Fibroblast of lung (primary cell): ENCODE results near the gene CRTAC1. TPM values are rescaled to one million over a fixed set of nuclear protein-coding genes. Genes with fewer than 3 reads are reported as not detected.

ENCODE experiments used
- DNase-seq, 2 donors: peaks; one replicate each; pipeline versions ENCODE4 v3.0.0 to v3.0.0-alpha.2; 2010; ENCODE audit warnings: low read depth in 2 of 2
- H2AFZ ChIP-seq: 2 replicates; pipeline ENCODE4 v1.5.1; 2012; ENCODE audit warnings: low read length, control low read depth, inconsistent platforms
- H3K27ac ChIP-seq: 2 replicates; pipeline ENCODE4 v1.5.1; 2011; ENCODE audit warnings: low read length, control low read depth; ENCODE audit not compliant: insufficient read depth
- H3K27me3 ChIP-seq: 2 replicates; pipeline ENCODE4 v1.5.1; 2011; ENCODE audit warnings: mild to moderate bottlenecking, low read length; ENCODE audit not compliant: control insufficient read depth, insufficient read depth
- H3K36me3 ChIP-seq: 2 replicates; pipeline ENCODE4 v1.5.1; 2011; ENCODE audit warnings: low read length; ENCODE audit not compliant: control insufficient read depth, insufficient read depth
- H3K4me1 ChIP-seq: 2 replicates; pipeline ENCODE4 v1.5.1; 2011; ENCODE audit warnings: low read length; ENCODE audit not compliant: control insufficient read depth, insufficient read depth; ENCODE audit errors: extremely low read depth
- H3K4me2 ChIP-seq: 2 replicates; pipeline ENCODE4 v1.5.1; 2011; ENCODE audit warnings: low read length, control low read depth; ENCODE audit not compliant: insufficient read depth; ENCODE audit errors: extremely low read depth
- H3K4me3 ChIP-seq, 4 experiments: fragments of 200-600 bp in 1 of 4; sonication (generic) in 1 of 4; replicated peaks in 1 of 4; 2 replicates each; pipeline ENCODE4 v1.5.1; 2011 to 2016; ENCODE audit warnings: low read length in 4 of 4, low read depth in 3 of 4, mild to moderate bottlenecking in 3 of 4, control low read depth in 2 of 4, inconsistent platforms in 1 of 4, mixed read lengths in 1 of 4; ENCODE audit not compliant: insufficient read depth in 1 of 4; ENCODE audit errors: control extremely low read depth in 1 of 4
- H3K79me2 ChIP-seq: 2 replicates; pipeline ENCODE4 v1.5.1; 2012; ENCODE audit warnings: mild to moderate bottlenecking, low read length, inconsistent platforms; ENCODE audit not compliant: control insufficient read depth, insufficient read depth
- H3K9ac ChIP-seq: 2 replicates; pipeline ENCODE4 v1.5.1; 2011; ENCODE audit warnings: mild to moderate bottlenecking, low read length, control low read depth; ENCODE audit not compliant: insufficient read depth
- H3K9me3 ChIP-seq: 2 replicates; pipeline ENCODE4 v1.5.1; 2012; ENCODE audit warnings: low read depth, low read length; ENCODE audit not compliant: control insufficient read depth, insufficient read depth
- H4K20me1 ChIP-seq: 2 replicates; pipeline ENCODE4 v1.5.1; 2011; ENCODE audit warnings: low read length; ENCODE audit not compliant: control insufficient read depth, insufficient read depth; ENCODE audit errors: extremely low read depth
- EZH2 ChIP-seq: IDR thresholded peaks from 2 replicates; pipeline ENCODE4 v1.5.1; 2012; ENCODE audit warnings: low read length, control low read depth, mild to moderate bottlenecking; ENCODE audit errors: missing control alignments
- polyA plus RNA-seq, 2 donors: library from polyadenylated mRNA; depleted of rRNA in 1 of 2; stranded (reverse) in 1 of 2; unstranded in 1 of 2; fragments of >200 nt; gene quantifications; 2 replicates each; pipeline ENCODE4 v1.2.1, GENCODE V29; 2011 to 2012; ENCODE audit warnings: missing spikeins in 1 of 2
- total RNA-seq: library from RNA; depleted of rRNA; stranded (reverse); fragments of >200 nt; gene quantifications from 2 replicates; pipeline ENCODE4 v1.2.1, GENCODE V29; 2014
- TF ChIP-seq, protein P1 (sequence below), 2 donors: IDR thresholded peaks in 1 of 2; conservative IDR thresholded peaks in 1 of 2; 1 replicate in 1 of 2; 2 replicates in 1 of 2; pipeline ENCODE4 v1.5.1; 2011 to 2012; ENCODE audit warnings: low read length in 2 of 2, control low read depth in 1 of 2, inconsistent platforms in 1 of 2, low read depth in 1 of 2, mild to moderate bottlenecking in 1 of 2

Gene CRTAC1
- total and polyA plus RNA-seq, 2 donors (not counting 1 experiment from before 2014, with no cell fraction given) = not detected

DNA sequence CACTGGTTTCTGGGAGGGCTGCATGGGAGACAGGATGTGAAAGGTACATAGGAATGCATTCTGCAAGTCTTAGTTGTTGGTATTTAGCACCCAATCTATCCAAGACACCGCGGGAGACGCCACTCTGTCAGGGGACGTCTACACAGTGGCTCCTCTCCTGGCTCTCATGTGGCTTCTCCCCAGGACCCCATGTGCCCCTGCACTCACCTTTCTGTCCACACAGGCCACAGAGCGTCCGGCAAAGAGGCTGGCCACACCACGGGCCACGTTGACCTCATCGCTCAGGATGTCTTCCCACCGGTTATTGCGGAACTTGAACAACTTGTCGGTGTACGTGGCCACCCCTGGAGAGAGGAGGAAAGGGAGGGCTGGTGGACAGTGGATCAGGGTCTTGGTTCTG lies 107.4 kb downstream of the CRTAC1 start:
- no peaks in the 10 kb centered on the region for H3K27me3 ChIP-seq
- H2AFZ ChIP-seq = no peak overlapping the region
- H3K36me3 ChIP-seq = no peaks in the 10 kb centered on the region
- H3K4me1 ChIP-seq = no peaks in the 10 kb centered on the region
- TF ChIP-seq, protein P1, sequence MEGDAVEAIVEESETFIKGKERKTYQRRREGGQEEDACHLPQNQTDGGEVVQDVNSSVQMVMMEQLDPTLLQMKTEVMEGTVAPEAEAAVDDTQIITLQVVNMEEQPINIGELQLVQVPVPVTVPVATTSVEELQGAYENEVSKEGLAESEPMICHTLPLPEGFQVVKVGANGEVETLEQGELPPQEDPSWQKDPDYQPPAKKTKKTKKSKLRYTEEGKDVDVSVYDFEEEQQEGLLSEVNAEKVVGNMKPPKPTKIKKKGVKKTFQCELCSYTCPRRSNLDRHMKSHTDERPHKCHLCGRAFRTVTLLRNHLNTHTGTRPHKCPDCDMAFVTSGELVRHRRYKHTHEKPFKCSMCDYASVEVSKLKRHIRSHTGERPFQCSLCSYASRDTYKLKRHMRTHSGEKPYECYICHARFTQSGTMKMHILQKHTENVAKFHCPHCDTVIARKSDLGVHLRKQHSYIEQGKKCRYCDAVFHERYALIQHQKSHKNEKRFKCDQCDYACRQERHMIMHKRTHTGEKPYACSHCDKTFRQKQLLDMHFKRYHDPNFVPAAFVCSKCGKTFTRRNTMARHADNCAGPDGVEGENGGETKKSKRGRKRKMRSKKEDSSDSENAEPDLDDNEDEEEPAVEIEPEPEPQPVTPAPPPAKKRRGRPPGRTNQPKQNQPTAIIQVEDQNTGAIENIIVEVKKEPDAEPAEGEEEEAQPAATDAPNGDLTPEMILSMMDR (conservative IDR thresholded peaks at IDR 0.05 in 1 of 2, IDR thresholded peaks at IDR 0.05 in 1 of 2; ENCODE audit: low read depth in 1 of 2, low read length in 2 of 2) = no peak
- no peak for TF ChIP-seq EZH2
- no peak overlapping the region for H3K9ac ChIP-seq
- H4K20me1 ChIP-seq = no peaks in the 10 kb centered on the region
- DNase-seq = no peak
- no peak overlapping the region for H3K4me3 ChIP-seq
- no peak overlapping the region for H3K4me2 ChIP-seq
- H3K9me3 ChIP-seq = no peaks in the 10 kb centered on the region
- no peaks in the 10 kb centered on the region for H3K79me2 ChIP-seq
- H3K27ac ChIP-seq = no peak overlapping the region

DNA sequence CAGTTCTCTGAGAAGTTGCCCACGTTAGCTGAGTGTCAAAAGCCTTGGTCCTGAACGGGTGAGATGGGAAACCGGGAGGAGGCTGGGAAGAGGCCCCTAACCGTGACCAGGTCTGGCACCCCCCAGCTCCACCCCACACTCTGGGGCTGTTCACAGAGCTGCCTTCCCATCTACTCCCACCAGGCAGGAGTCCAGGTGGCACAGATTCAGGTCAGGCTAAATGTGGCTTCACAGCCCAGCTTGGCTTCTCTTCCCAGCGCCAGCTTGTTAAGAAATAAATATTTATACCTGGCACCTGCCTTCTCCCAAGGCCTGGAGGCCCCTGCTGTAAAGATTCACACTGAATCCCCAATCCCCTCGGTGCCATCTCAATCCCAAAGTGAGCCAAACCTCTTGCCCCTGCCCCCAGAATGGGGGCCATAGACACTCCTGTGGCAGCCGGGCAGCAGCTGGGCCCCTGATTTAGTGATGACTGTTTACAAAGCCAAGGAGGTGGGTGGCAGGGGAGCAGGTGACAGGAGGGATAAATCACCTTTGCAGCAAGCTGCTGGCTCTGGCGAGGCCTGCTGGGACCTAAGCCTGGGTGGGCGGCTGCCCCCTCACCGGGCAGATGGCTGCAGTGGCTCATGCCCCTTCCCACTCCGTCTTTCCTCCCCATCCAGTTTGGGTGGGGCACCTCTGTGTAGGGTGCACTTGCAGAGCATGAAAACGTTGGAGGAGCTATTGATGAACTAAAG lies 108.2 kb downstream of the CRTAC1 start:
- Histone ChIP-seq H3K4me3 (no peak overlapping the region), H3K9ac (no peak overlapping the region), H3K79me2 (no peaks in the 10 kb centered on the region), H3K27ac (no peak overlapping the region), H3K4me2 (no peak overlapping the region), H3K27me3 (no peaks in the 10 kb centered on the region), H3K4me1 (no peaks in the 10 kb centered on the region), H4K20me1 (no peaks in the 10 kb centered on the region), H2AFZ (no peak overlapping the region), H3K9me3 (no peaks in the 10 kb centered on the region), H3K36me3 (no peaks in the 10 kb centered on the region)
- no peak for DNase-seq
- TF ChIP-seq, protein P1 (conservative IDR thresholded peaks at IDR 0.05 in 1 of 2, IDR thresholded peaks at IDR 0.05 in 1 of 2; ENCODE audit: low read depth in 1 of 2, low read length in 2 of 2) = no peak
- TF ChIP-seq EZH2 = no peak

DNA sequence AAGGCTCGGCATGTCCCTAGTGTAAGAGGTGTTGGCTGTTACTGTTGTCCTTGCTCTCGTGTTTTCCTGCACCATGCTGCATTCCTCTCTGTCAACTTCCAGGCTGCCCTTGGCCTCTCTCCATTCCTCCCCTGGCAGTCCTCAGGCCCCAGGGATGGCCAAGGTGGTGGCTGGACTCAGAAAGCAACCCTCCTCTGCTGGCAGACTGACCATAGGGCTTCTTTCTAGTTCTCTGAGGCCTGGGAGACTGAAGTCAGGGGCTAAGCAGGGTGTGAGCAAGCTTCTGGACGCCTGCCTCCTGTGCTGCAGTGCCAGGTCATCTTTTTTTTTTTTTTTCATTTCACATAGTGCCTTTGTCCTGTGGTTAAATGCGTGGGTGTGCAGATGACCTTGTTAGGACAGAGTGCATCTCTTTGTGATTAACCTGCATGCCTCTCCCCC lies 108.8 kb downstream of the CRTAC1 start:
- DNase-seq = peak in 1 of 2 donors; percentile 17
- Histone ChIP-seq H3K9ac (no peak overlapping the region), H2AFZ (no peak overlapping the region), H4K20me1 (no peaks in the 10 kb centered on the region), H3K27me3 (no peaks in the 10 kb centered on the region), H3K4me1 (no peaks in the 10 kb centered on the region), H3K9me3 (no peaks in the 10 kb centered on the region), H3K79me2 (no peaks in the 10 kb centered on the region), H3K4me3 (no peak overlapping the region), H3K36me3 (no peaks in the 10 kb centered on the region), H3K27ac (no peak overlapping the region), H3K4me2 (no peak overlapping the region)
- no peak for TF ChIP-seq EZH2
- TF ChIP-seq, protein P1 (conservative IDR thresholded peaks at IDR 0.05 in 1 of 2, IDR thresholded peaks at IDR 0.05 in 1 of 2; ENCODE audit: low read depth in 1 of 2, low read length in 2 of 2) = no peak
